Aorta (tissue), 5 donors: ENCODE results near the gene FGFR3. TPM values are rescaled to one million over a fixed set of nuclear protein-coding genes. Genes with fewer than 3 reads are reported as not detected.
A peak's percentile ranks its signal among the peaks of the same experiment; 100 is the strongest.

Experiments used
- ATAC-seq: fragments of 200-7000 bp; cut with Tn5 transposase; one replicate; pipeline ENCODE4 v1.9.1; 2022; ENCODE audit warnings: moderate library complexity; ENCODE audit not compliant: low FRiP score
- DNase-seq, 2 donors: peaks; one replicate each; pipeline ENCODE4 v3.0.0-alpha.2; 2020
- H3K27ac ChIP-seq, 2 donors: one replicate each; pipeline ENCODE4 v1.5.1; 2013; ENCODE audit warnings: low read length in 2 of 2, mild to moderate bottlenecking in 2 of 2, moderate library complexity in 2 of 2, control low read depth in 1 of 2, inconsistent platforms in 1 of 2, low read depth in 1 of 2
- H3K27me3 ChIP-seq, 2 donors: one replicate each; pipeline ENCODE4 v1.6.1; 2013; ENCODE audit warnings: control low read depth in 1 of 2, low read length in 1 of 2, mild to moderate bottlenecking in 1 of 2, moderate library complexity in 1 of 2; ENCODE audit not compliant: insufficient read depth in 2 of 2, control insufficient read depth in 1 of 2
- H3K36me3 ChIP-seq, 2 donors: one replicate each; pipeline ENCODE4 v1.6.1; 2013; ENCODE audit warnings: control low read depth in 1 of 2, low read length in 1 of 2, mild to moderate bottlenecking in 1 of 2; ENCODE audit not compliant: insufficient read depth in 2 of 2, control insufficient read depth in 1 of 2
- H3K4me1 ChIP-seq, 2 donors: one replicate each; pipeline ENCODE4 v1.6.1; 2013; ENCODE audit warnings: low read length in 2 of 2, control low read depth in 1 of 2, mild to moderate bottlenecking in 1 of 2, moderate library complexity in 1 of 2; ENCODE audit not compliant: insufficient read depth in 2 of 2, control insufficient read depth in 1 of 2
- H3K4me3 ChIP-seq, 2 donors: one replicate each; pipeline ENCODE4 v1.5.1; 2013; ENCODE audit warnings: low read length in 2 of 2, control low read depth in 1 of 2, mild to moderate bottlenecking in 1 of 2
- H3K9me3 ChIP-seq: one replicate; pipeline ENCODE4 v1.6.1; 2013; ENCODE audit warnings: mild to moderate bottlenecking, low read length; ENCODE audit not compliant: control insufficient read depth
- WGBS, 2 donors: extraction: QIAGEN DNeasy Blood & Tissue Kit; methylation state at CpG; one replicate each; pipeline ENCODE4 v1.1.7; 2013; 5-methylcytosine and 5-hydroxymethylcytosine counted together
- intact Hi-C, 2 donors: fragments of 100-400 bp; cut with DNase I; formaldehyde crosslinking; loops; one replicate each; pipeline versions ENCODE4 v1.14.2 to v1.15.0; 2022
- polyA plus RNA-seq, 2 donors: library from polyadenylated mRNA; stranded (reverse); fragments of 200-250 nt; gene quantifications; one replicate each; pipeline ENCODE4 v1.2.3, GENCODE V29; 2013
- total RNA-seq, 2 donors: library from RNA; stranded (reverse); fragmentation: NEBNext Ultra II Directional; extraction: Animal tissue kit (Norgen Biotek cat#: 25700); gene quantifications; one replicate each; pipeline ENCODE4 v1.2.1, GENCODE V29; 2021
- donor health status: healthy with polysubstance abuse.
- donor health status: Bipolar disorder and iron deficiency.
- donor health status: DM: no; HTN: no; CAD: no.
- donor health status: DM: no; HTN: no; CAD: no.
- donor health status: DM: yes; HTN: yes; CAD: no.

Gene FGFR3
- total and polyA plus RNA-seq, 4 donors: 1.0 to 4.0 (median 1.8) TPM

DNA sequence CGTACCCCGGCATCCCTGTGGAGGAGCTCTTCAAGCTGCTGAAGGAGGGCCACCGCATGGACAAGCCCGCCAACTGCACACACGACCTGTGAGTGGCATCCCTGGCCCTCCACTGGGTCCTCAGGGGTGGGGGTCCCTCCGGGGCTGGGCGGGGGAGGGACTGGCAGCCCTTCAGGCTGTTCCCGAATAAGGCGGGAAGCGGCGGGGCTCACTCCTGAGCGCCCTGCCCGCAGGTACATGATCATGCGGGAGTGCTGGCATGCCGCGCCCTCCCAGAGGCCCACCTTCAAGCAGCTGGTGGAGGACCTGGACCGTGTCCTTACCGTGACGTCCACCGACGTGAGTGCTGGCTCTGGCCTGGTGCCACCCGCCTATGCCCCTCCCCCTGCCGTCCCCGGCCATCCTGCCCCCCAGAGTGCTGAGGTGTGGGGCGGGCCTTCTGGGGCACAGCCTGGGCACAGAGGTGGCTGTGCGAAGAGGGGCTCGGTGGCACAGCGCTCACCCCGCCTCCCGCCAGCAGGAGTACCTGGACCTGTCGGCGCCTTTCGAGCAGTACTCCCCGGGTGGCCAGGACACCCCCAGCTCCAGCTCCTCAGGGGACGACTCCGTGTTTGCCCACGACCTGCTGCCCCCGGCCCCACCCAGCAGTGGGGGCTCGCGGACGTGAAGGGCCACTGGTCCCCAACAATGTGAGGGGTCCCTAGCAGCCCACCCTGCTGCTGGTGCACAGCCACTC is 13.7 kb downstream of the FGFR3 start:
- WGBS, 2 donors: 89 to 91% methylated on average over 33 to 41 of the region's 41 CpGs
- H3K4me1 ChIP-seq: no peaks in the 10 kb centered on the region
- intact Hi-C loops: loop anchor here in 1 of 2 donors (10.0 kb wide), 1 partner anchor 62 kb away; no protein-coding TSS in a partner anchor

DNA sequence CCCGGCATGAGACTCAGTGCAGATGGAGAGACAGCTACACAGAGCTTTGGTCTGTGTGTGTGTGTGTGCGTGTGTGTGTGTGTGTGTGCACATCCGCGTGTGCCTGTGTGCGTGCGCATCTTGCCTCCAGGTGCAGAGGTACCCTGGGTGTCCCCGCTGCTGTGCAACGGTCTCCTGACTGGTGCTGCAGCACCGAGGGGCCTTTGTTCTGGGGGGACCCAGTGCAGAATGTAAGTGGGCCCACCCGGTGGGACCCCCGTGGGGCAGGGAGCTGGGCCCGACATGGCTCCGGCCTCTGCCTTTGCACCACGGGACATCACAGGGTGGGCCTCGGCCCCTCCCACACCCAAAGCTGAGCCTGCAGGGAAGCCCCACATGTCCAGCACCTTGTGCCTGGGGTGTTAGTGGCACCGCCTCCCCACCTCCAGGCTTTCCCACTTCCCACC is 14.3 kb downstream of the FGFR3 start:
- Histone ChIP-seq H3K4me3 (no peak overlapping the region), H3K4me1 (no peaks in the 10 kb centered on the region), H3K36me3 (no peaks in the 10 kb centered on the region), H3K9me3 (no peaks in the 10 kb centered on the region), H3K27ac (no peak overlapping the region), H3K27me3 (no peaks in the 10 kb centered on the region)
- 84 to 86% methylated on average over 16 of the region's 16 CpGs for WGBS, 2 donors
- no peak for ATAC-seq
- intact Hi-C loops: loop anchor here in 1 of 2 donors (10.0 kb wide), 1 partner anchor 63 kb away; no protein-coding TSS in a partner anchor
- no peak for DNase-seq

More for the DNA sequence above, 13.7 kb downstream of the FGFR3 start:
- ATAC-seq (no peak), DNase-seq (no peak)
- no peaks in the 10 kb centered on the region for H3K27me3 ChIP-seq
- H3K36me3 ChIP-seq: no peaks in the 10 kb centered on the region
- no peak overlapping the region for H3K27ac ChIP-seq
- no peaks in the 10 kb centered on the region for H3K9me3 ChIP-seq
- no peak overlapping the region for H3K4me3 ChIP-seq

DNA sequence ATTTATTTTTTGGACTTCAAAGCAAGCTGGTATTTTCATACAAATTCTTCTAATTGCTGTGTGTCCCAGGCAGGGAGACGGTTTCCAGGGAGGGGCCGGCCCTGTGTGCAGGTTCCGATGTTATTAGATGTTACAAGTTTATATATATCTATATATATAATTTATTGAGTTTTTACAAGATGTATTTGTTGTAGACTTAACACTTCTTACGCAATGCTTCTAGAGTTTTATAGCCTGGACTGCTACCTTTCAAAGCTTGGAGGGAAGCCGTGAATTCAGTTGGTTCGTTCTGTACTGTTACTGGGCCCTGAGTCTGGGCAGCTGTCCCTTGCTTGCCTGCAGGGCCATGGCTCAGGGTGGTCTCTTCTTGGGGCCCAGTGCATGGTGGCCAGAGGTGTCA is 15.3 kb downstream of the FGFR3 start:
- DNase-seq (no peak), ATAC-seq (no peak)
- Histone ChIP-seq H3K36me3 (peaks cover 0 to 2% of the 10 kb centered on the region in 2 donors), H3K9me3 (no peaks in the 10 kb centered on the region), H3K4me3 (no peak overlapping the region), H3K27me3 (no peaks in the 10 kb centered on the region), H3K4me1 (no peaks in the 10 kb centered on the region), H3K27ac (no peak overlapping the region)
- 89% methylated on average over 6 of the region's 6 CpGs for WGBS, 2 donors
- intact Hi-C loops: loop anchor here in 1 of 2 donors (10.0 kb wide), 1 partner anchor 64 kb away; no protein-coding TSS in a partner anchor

DNA sequence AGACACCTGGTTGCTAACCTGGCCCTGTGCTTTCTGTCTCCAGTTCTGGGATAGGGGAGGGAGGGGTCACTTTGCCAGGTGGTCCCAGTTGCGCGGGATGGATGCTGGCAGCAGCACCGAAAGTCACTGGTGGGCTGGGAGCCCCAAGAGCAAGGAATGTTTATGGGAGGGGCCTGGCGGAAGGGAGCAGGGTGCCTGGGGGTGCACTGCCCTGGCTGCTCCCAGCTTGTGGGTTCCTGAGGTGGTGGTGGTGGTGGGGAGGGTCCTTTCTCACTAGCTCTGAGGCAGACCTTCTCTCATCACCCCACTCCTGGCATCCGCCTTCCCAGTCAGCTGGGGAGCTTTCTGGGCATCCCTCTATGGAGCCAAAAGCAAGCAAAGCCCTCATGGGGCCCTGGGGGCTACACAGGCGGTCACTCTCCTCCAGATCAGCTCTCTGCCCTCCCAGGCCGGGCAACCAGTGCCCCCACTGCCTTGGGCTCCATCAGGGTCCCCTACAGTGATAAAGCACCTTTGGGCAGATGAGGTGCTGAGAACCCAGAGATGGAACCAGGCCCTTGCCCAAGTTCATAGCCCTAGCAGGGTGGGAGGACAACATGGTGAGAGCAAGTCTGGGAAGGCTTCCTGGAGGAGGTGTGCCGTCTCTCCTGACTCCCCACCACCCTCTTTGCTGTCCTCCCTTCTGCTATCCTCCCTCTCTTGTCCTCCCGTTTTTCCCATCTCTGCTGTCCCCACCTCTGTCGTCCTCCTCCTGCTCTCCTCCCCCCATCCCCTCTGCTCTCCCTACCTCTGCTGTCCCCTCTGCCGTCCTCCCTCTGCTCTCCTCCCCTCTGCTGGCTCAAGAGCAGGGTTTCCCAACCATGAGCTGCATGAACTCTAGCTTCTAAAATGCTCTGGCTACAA is 16.0 kb downstream of the FGFR3 start:
- no peaks in the 10 kb centered on the region for H3K27me3 ChIP-seq
- H3K36me3 ChIP-seq: peaks cover 2% of the 10 kb centered on the region in 2 donors
- H3K27ac ChIP-seq: no peak overlapping the region
- no peak overlapping the region for H3K4me3 ChIP-seq
- H3K9me3 ChIP-seq: no peaks in the 10 kb centered on the region
- no peak for DNase-seq
- ATAC-seq: no peak
- intact Hi-C loops: loop anchor here in 1 of 2 donors (10.0 kb wide), 1 partner anchor 64 kb away; no protein-coding TSS in a partner anchor
- WGBS, 2 donors: 80 to 81% methylated on average over 11 of the region's 11 CpGs
- H3K4me1 ChIP-seq: no peaks in the 10 kb centered on the region

DNA sequence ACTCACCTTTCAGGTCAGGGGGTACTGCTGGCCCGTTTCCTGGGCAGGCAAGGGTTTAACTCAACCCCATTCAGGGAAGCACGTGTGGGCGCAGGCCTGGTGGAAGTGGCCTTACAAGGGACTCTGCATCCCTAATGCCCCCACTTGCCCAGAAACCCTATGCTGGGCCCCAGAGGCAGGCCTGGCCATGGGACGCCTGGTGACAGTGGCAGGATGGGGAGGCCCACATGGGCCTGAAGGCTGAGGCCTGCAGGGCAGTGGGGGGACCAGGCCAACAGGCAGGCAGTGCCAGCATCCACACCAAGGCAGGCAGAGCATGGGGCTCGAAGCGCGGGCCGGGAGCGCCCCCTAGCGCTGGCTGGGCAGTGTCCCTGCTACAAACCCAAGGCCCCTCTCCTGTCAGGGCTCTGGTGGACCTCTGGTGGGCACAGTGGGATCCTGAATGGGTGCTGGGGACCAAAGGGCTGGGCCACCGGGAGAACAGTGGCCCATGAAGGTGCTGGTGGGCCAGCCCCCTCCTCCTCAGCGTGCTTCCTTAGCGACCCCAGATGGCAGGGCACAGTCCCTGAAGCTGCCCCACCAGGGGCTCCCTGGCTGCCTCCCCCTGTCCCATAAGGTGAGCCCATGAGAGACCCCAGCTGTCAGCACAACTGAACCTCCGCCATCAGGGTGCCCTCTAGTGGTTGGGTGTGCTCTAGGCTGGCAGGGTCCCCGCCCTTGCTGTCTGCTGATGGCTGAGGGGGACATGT is 16.8 kb downstream of the FGFR3 start:
- Histone ChIP-seq H3K27ac (no peak overlapping the region), H3K4me1 (no peaks in the 10 kb centered on the region), H3K36me3 (peaks cover 2% of the 10 kb centered on the region in 2 donors), H3K27me3 (no peaks in the 10 kb centered on the region), H3K4me3 (no peak overlapping the region), H3K9me3 (no peaks in the 10 kb centered on the region)
- ATAC-seq (peak; percentile 78), DNase-seq (peak in 1 of 2 donors; percentile 87)
- intact Hi-C loops: loop anchor here (1.0 to 10.0 kb wide), 2 partner anchors 62 to 65 kb away; no protein-coding TSS in a partner anchor
- WGBS, 2 donors: 29 to 39% methylated on average over 12 to 15 of the region's 15 CpGs

DNA sequence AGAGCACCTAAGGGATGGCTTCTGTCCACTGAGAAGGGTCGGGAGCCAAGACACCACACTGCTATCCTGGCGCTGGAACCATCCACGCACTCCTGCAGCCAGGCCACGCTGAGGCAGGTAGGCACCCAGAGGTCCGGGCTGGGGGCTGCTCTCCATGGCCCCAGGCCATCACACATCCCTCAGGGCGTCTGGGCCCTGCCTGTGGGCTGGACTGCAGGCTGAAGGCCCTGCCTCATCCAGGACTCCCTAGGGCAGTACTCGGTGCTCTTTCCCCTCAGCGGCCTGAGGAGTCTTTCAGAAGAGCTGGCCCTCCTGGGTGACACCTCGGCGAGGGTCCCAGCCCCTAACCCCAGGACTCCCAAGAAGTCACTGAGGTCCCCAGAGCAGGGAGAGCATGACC is 17.7 kb downstream of the FGFR3 start:
- H3K4me3 ChIP-seq: no peak overlapping the region
- intact Hi-C loops: loop anchor here in 1 of 2 donors (1.0 kb wide), 1 partner anchor 62 kb away; no protein-coding TSS in a partner anchor
- no peaks in the 10 kb centered on the region for H3K9me3 ChIP-seq
- WGBS, 2 donors: 89 to 93% methylated on average over 10 of the region's 10 CpGs
- DNase-seq: no peak
- ATAC-seq: no peak
- no peaks in the 10 kb centered on the region for H3K4me1 ChIP-seq
- no peak overlapping the region for H3K27ac ChIP-seq
- peaks cover 2% of the 10 kb centered on the region in 2 donors for H3K36me3 ChIP-seq
- no peaks in the 10 kb centered on the region for H3K27me3 ChIP-seq

DNA sequence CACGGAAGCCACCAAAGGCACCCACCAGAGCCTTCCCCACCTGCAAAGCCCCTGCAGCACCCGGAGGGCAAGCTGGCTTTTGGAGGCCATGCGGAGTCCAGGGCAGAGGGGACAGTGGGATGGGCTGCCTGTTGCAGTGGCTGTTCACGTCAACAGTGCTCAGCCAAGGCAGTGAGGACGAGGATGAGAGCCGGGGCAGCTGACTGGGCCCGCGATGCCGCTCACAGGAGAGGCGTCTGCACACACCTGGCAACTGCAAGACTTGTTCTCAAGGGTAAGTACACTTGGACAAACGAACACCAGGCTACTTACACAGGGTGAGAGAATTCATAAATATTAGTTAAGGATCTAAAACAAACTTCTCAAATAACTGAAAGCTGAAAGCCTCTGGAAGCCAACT is 19.6 kb downstream of the FGFR3 start:
- H3K4me1 ChIP-seq: no peaks in the 10 kb centered on the region
- intact Hi-C loops: no loop called here
- ATAC-seq (no peak), DNase-seq (no peak)
- peaks cover 2 to 6% of the 10 kb centered on the region in 2 donors for H3K36me3 ChIP-seq
- H3K27ac ChIP-seq: no peak overlapping the region
- no peaks in the 10 kb centered on the region for H3K27me3 ChIP-seq
- H3K4me3 ChIP-seq: no peak overlapping the region
- no peaks in the 10 kb centered on the region for H3K9me3 ChIP-seq
- 87% methylated on average over 11 of the region's 11 CpGs for WGBS, 2 donors

DNA sequence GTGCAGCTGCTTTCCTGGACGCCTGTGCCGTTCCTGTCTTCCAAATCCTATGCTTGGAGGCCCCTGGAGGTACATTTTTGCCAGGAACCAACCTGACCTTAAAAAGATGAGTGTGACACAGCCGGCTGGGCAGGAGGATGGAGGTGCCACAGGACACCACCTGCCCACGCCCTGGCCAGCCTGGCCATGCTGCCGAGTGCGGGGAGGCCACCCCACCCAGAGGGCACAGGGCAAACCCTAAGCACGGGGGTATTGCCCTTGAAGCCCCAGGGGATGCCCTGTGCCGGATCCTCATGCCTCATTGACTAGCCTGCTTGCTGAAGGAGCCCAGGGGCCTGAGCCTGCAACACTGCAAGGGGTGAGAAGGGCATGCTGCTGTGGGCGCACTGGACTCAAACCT is 20.1 kb downstream of the FGFR3 start:
- Histone ChIP-seq H3K4me1 (no peaks in the 10 kb centered on the region), H3K27me3 (no peaks in the 10 kb centered on the region), H3K36me3 (peaks cover 2 to 6% of the 10 kb centered on the region in 2 donors), H3K27ac (no peak overlapping the region), H3K9me3 (no peaks in the 10 kb centered on the region), H3K4me3 (no peak overlapping the region)
- WGBS, 2 donors: 79 to 84% methylated on average over 9 of the region's 9 CpGs
- intact Hi-C loops: no loop called here
- no peak for DNase-seq
- no peak for ATAC-seq
